ENCODE measurements around the gene C9orf85.
"Not testable (repeated sequence)": the region's sequence is repeated elsewhere in the genome, so short reads cannot be mapped to it uniquely, and the experiment has no call there.

C9orf85 gene

DNA sequence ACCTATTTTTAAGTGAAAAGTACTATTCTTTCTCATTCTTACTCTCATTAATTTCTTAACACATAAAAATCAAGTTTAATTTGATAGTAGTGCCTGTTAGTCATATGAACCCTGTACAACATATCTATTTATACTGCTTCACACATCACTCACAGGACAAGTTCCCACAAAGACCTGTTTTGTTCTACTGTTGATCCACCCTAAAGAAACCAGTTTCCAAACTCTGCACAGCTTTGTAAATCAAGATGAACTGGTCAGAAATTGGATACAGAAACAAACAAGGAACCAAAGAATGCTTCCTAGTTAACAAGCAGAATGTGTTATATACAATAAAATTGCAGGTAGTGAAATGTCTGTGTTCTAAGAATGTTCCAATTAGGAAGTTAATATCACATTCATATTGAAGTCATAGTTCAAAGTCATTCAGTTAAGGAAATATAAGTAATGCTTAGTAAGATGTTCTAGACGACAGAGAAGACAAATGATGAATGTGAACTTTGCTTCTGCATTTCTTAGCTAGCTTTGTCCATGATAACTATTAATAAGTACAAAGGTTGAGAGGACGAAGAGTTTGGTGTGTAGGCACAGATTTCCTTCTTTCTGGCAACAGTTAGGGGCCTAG, 33.4 kb downstream of the C9orf85 start:
- no peak for DNase-seq

DNA sequence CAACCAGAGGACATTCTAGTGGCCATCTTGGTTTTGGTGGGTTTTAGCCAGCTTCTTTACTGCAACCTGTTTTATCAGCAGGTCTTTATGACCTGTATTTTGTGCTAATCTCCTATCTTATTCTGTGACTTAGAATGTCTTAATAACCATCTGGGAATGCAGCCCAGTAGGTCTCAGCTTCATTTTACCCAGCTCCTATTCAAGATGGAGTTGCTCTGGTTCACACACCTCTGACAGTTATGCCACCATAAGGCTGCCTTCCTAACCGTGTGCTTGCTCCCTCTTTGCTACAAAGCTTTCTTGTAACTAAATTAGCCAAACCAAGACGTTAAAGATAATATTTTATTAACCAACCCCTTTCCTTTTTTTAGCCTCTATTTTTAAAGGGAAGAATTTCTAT, 43.2 kb downstream of the C9orf85 start:
- DNase-seq: not testable (repeated sequence)

DNA sequence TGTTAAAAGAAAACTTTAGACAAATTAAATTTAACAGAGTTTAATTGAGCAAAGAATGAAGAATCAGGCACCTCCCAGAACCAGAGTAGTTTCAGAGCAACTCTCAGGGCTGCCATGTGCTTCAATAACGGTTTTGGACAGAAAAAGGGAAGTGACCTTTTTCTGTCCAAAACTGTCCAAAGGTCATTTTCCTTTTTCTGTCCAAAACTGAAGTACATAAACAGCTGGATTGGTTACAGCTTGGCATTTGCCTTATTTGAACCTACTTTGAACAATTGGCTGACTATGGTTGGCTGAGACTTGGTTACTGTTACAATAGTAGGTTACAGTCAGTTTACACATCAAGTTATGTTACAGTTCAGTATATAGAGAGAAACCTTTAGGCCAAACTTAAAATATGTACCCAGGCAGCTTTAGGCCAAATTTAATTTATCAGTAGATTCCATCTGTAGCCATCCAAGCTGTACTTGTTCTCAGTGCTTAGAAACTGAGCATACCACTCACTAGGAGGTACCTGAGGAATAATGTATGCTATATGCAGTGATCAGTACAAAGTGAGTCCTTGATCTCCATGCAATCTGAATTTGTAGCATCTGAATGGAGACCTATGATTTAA, 44.0 kb downstream of the C9orf85 start:
- no peak for DNase-seq

DNA sequence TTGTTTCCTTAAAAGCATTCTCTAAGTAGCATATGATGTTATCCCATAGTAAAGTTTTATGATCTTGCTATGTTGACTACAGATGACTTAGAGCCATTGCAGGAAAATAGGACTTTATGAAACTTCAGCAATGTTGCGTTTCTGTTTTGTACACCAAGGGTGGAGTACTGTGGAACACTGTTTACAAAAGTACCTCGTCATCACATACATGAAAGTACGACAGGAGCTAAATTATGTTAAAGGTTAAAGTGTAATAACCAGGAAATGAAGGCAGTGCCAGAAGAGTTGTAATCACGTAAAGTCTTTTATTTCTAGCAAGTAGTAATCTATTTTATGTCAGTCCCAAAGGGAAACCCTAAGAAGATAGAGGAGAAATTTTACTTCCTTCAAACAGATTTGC, 50.9 kb downstream of the C9orf85 start:
- DNase-seq: no peak

DNA sequence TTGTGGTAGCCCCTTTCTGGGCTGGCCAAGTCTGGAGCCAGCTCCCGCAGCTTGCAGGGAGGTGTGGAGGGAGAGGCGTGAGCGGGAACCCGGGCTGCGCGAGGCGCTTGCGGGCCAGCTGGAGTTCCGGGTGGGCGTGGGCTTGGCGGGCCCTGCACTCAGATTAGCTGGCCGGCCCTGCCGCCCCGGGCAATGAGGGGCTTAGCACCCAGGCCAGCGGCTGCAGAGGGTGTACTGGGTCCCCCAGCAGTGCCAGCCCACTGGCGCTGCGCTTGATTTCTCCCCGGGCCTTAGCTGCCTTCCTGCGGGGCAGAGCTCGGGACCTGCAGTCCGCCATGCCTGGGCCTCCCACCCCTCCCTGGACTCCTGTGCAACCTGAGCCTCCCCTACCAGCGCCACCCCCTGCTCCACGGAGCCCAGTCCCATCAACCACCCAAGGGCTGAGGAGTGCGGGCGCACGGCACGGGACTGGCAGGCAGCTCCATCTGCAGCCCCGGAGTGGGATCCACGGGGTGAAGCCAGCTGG, 52.1 kb downstream of the C9orf85 start:
- DNase-seq: not testable (repeated sequence)

DNA sequence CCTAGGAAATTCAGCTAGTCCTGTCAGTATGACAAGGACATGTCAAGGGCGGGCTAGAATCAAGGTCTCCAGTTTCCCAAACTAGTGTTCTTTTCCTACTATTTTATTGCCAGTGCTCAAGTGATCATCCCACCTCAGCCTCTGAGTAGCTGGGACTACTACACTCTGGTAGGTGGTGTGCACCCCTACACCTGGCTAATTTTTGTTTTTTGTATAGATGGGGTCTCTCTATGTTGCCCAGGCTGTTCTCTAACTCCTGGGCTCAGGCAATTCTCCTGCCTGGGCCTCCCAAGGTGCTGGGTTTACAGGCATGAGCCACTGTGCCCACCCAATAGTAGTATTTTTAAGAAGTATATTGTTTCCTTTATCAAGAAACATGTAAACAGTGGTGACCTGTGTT, 54.0 kb downstream of the C9orf85 start:
- DNase-seq: no peak

DNA sequence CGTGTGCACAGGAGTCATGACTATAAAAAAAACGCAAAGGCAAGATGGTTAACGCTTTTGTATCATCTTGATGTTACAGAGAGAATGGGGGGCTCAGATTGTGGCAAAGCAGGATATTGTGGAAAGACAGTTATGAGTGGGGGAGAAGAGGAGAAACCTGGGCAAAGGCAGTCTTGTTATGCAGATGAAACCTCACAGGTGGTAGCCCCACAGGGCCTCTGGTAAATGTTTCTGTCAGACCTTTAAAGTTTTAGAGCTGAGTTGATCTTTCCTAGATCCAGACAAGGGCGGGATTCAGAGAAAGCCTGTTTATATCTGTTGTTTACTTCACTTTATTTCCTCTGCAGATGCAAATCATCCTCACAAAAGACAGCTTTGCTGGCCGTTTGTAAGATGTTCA, 55.2 kb downstream of the C9orf85 start:
- no peak for DNase-seq

DNA sequence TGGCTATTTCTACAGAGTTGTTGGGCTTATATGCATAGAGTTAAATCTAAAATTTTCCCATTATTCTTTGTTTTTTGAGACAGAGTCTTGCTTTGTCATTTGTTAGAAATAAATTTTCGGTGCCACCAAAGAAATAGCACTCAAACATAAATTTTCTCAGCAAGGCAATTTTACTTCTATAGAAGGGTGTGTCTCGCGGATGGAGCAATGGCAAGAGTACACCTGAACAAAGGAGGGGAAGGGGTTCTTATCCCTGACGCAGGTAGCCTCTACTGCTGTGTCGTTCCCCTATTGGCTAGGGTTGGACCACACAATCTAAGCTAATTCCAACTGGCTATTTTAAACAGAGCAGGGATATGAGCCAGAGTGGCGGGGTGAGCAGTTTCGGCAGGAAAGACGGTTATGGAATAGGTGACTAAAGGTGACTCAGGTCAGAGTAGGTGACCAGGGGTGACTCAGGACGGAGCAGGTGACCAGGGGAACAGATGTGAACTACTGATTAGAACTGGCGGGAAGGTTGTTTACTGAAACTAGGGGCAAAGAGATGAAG, 57.2 kb downstream of the C9orf85 start:
- DNase-seq: no peak

DNA sequence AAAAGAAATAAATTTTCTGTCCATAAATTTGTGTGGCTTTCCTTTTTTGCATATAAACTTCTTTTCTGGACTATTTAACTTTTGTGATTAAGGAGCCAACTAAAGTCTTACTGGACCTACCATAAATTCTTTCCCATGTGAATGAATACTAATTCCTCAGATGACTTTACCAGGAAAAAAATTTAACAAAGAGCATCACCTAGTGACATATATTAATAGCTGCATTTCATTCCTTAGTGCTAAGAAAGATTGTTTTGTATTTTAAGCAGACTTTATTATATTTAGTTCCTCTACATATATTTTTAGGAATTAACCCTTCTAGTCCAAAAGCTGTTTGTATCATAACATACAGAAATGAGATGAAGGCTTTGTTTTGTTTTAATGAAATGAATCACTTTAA, 64.4 kb downstream of the C9orf85 start:
- DNase-seq: no peak

DNA sequence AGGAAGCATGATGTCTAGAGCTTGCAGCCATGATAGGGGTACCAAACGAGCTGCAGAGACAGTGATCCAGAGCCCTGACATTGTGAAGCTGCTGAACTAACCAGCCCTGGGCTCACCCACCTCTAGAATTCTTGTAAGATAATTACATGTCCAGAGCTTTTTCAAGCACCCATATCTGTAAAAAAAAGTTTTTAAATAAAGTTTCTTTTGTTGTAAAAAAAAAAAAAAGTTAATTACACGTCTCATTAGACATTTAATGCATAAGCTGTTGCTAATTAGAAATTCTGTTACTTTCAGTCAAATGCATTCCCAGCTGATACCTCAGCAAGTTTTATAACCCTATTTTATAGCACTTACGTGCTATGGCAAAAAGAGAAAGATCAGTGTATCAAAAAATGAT, 65.6 kb downstream of the C9orf85 start:
- DNase-seq: no peak

DNA sequence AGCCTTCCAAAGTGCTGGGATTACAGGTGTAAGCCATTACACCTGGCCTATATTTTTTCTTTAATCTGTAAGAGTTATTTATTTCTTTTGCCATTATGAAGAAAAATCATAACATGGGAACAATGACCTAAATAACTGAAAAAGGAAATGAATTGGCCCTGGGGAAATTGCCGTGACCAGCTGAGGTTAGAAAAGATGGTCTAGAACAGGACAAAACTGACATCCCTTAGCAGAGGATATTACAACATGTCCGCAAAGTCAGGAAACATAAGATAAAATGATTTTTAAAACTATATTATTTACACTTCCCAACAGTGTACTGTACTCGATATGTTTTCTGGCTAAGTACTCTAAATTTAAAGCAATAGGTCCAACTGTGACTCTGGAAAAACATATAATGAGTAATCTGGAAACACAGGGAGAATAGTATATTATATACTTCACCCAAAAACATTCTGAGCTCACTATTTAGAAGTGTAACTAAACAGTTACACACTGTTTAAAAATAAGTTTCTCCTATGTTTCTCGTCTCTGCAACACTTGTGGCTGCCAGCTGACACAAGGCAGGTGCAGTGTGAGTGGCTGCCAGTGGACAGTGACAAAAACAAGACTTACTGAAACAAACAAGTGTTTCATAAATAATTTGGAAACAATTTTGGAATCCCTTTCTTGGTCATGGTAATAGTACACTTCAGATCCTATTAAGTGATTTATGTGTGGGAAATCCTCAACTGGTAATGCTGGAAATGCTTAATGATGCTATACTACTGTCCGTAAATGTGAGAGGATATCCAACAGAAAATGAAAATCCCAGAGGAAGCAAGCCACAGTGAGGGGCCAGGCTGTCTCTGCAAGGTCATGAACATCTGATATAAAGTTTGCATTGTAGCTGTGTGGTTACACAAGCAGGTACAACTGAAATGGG, 69.1 kb downstream of the C9orf85 start:
- DNase-seq: no peak

DNA sequence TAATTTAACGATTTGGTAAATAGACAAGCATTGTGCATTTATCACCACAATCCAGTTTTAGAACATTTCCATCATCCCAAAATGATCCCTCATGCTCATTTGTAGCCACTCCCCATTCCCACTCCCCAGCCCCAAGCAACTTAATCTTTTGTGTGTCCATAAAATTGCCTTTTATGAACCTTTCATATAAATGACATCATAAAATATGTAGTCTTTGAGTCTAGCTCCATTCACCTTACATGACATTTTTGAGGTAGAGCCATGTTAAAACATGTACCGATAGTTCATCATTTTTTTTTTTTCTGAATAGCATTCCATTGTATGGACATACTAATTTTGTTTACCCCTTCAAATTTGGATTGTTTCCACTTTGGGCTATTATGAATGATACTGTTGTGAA, 70.5 kb downstream of the C9orf85 start:
- DNase-seq: no peak

DNA sequence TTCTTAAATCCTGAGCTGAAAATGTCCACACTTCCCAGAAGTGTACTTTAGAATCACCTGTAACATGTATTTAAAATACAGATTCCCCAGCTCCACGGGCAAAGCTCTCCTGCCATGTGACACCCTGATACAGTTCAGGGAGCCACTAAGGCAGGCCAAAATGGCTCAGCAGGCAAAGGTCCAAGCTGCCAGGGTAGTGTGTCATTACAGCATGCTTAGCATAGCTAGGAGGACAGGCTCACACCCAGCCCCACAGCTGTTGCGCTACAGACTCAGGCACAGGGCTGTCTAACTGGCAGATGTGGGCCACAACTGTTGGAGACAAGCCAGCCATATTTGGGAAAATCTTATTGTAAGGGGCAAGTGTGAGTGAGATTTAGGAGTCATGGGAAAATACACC, 73.0 kb downstream of the C9orf85 start:
- no peak for DNase-seq

DNA sequence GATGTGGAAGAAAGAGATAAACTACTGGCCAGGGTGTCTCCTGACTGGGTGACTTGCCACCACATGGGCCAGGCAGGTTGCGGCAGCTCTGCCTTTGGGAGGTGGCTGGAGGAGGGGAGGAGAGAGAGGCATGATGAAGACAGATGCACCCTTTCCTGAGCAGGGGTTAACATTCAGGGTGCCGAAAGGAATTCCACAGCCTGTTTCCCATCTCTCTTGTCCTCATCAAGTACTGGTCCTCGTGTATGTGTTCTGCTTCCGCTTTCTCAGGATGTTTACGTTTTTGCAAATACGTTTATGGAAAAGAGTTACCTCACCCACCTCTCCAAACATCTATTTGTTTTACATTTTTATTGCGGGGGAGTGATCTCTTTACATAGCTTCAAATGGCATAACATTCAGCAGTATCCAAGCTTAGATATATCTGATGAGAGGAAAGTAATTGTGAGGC, 73.4 kb downstream of the C9orf85 start:
- no peak for DNase-seq

DNA sequence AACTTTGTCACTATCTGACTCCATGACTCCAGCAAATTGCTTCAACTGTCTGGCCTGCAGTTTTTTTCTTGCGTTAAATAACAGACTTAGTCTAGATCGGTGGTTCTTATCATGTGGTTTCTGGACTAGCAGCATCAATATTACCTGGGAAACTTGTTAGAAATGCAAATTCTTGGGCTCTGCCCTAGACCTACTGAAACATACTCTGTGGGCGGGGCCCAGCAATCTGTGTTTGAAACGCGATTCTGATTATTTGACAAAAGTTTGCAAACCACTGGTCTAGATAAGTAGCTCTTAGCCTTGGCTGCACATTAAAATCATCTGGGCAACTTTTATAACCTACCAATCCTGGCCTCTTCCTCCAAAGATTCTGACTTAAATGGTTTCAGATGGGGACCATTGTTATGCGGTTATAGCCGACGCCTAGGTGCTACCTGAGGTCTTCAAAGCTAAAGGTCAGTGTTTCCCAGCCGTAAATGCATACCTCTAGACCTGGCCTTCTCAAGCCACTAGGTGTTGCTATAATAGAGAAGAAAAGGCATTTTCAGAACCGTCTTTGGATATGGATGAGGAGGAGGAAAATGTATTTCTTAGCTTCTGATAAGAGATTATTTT, 74.0 kb downstream of the C9orf85 start:
- no peak for DNase-seq

DNA sequence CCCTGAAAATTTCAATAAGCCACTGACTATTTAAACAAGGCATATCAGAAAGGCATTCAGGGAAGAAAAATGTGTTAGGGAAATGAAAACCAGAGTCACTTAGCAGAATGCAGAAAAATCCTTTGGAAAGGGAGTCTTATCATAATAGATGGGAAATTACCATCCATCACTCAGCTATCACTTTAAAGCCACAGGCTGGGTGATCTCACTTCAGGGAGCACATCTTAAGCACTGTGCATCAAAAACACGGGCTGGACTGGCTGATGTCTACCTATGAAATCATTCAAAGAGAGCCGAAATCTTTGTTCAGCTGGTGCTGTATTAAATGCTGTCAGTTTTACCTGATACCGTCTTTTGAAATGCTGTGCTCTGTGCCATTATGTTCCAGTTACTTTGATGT, 75.5 kb downstream of the C9orf85 start:
- no peak for DNase-seq

DNA sequence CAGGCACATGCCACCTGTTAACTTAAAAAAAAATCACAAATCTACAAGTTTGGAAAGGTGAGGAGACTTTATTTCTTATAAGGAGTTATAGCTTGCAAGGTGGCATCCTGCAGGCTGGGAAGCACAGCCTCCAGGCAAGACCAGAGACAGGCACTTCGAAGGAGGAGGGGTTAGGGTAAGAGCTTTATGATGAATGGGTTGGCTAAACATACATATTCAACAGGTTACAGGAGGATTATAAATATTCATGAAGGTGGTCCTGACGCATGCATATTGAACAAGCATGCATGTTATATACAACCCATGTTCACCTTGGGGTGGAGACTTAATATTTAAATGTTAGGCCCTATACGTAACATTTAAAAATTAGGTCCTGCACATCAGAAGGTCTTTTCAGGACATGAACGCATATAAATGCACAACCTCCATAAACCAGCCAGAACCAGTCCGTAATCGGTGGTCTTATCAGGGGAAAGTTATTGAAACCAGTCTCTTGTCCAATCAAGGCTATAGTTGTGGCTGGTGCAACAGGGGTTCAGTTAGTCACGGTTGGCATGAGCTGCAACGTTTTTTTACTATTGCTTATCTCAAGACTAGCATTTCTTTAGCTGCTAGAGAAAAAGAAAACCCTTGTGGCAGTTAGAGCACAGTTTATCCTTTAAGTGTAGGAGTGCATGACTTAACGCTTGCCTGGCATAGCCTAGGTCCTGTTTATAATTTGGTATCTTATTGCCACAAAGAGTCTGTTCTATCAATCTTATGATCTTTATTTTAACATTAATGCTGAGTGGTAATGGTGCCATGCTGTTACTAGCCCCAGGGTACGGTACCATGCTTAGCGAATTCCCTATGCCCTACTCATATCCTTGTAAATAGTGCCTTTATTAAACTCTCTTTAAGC, 76.3 kb downstream of the C9orf85 start:
- DNase-seq: no peak

DNA sequence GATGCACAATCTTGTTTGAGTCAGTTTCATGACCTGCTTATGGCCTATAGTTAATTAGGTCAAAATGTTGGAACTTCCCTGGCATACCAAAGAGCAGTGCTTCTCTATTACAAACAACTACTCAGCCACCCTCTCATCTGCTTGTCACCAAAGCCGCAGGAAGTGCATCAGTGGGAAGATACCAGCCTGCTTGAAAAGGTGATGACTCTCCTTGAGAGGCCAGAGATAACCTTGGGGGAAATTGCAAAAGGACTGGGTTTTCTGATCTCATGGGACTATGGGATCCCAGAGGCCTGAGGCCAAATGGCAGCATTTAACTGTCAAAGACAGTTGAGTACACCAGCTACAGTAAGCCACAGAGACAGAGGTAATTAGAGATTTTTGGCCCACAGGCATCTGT, 79.0 kb downstream of the C9orf85 start:
- DNase-seq: no peak

DNA sequence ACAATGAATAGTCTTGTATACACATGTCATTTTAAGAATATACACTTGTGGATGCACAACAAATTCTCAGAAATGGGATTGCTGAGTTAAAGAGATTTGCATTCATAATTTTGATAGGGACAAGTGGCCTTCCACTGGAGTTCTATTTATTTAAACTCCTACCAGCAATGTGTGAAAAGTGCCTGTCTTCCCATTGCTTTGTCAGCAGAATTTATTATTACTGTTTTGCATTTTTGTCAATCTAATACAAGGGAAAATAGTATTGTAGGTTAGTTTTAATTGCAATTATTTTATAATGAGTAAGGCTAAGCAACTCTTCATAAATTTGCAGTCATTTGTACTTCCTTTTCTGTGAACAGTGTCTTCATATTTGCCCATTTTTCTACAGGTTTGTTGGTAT, 94.0 kb downstream of the C9orf85 start:
- no peak for DNase-seq

DNA sequence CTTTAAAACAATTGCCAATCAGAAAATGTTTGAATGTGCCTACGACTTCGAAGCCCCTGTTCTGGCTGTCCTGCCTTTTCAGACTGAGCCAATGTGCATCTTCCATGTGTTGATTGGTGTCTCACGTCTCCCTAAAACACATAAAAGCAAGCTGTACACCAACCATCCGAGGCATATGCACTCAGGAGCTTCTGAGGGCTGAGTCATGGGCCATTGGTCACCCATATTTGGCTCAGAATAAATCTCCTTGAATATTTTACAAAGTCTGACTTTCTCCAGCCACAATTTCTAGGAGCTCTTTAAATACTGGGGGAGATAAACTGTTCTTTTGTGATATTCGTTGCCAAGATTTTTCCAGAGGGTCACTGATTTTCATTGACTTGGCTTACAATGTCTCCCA, 95.1 kb downstream of the C9orf85 start:
- DNase-seq: no peak

DNA sequence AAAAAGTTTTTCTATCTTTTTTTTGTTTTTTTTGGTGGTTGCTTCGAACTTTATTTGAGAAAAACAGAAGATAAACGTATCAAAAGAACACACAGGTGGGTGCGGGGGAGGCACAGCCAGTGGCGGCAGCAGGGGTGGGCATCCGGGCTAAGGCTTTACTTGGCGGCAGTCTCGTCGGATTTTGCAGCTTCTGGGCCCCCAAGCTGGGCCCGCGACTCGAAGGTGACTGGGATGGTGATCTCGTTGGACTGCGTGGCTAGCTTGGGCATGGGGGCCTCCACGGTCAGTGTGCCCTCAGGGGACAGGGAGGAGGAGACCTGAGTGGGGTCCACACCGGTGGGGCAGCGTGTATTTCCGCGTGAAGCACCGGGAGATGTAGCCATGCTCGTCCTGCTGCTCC, 96.3 kb downstream of the C9orf85 start:
- not testable (repeated sequence) for DNase-seq

DNA sequence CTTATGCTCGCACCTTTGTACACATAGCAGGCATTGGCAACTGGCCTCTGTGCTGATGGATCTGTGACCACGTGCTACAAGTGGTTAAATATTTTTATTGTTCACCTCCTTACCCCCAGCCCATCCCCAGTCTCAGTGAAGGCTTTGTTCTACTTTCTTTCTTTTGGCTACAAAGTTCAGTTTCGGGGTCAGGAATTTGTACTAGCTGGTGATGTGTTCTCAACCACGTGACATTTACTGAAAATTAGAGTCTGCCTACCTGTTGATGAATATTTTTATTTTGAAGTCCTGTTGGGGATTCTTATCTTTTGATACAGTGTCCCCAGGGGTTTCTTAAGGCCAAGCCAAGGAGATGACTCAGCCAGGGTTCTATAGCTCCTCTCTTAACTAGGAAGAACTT, 101.2 kb downstream of the C9orf85 start:
- no peak for DNase-seq
